Mononuclear cell (primary cell): ENCODE data around the gene GPR152. TPM values are rescaled to one million over a fixed set of nuclear protein-coding genes. Genes with fewer than 3 reads are reported as not detected.

Source experiments
- H3K27me3 ChIP-seq: 2 replicates; pipeline ENCODE4 v1.6.0; 2011; ENCODE audit warnings: low read length, control low read depth; ENCODE audit not compliant: insufficient read depth
- H3K4me1 ChIP-seq: 2 replicates; pipeline ENCODE4 v1.5.1; 2011; ENCODE audit warnings: mild to moderate bottlenecking, low read length, control low read depth; ENCODE audit not compliant: insufficient read depth
- H3K4me3 ChIP-seq: 2 replicates; pipeline ENCODE4 v1.5.1; 2011; ENCODE audit warnings: mild to moderate bottlenecking, low read length, moderate library complexity
- H3K9me3 ChIP-seq: 2 replicates; pipeline ENCODE4 v1.5.1; 2011; ENCODE audit warnings: low read depth, mild to moderate bottlenecking, control low read depth, low read length
- total RNA-seq: library from RNA; depleted of rRNA; stranded (reverse); fragments of >200 nt; gene quantifications from one replicate; pipeline ENCODE4 v1.2.3, GENCODE V29; 2012

The GPR152 gene
- total RNA-seq, 1 donor: not detected

DNA sequence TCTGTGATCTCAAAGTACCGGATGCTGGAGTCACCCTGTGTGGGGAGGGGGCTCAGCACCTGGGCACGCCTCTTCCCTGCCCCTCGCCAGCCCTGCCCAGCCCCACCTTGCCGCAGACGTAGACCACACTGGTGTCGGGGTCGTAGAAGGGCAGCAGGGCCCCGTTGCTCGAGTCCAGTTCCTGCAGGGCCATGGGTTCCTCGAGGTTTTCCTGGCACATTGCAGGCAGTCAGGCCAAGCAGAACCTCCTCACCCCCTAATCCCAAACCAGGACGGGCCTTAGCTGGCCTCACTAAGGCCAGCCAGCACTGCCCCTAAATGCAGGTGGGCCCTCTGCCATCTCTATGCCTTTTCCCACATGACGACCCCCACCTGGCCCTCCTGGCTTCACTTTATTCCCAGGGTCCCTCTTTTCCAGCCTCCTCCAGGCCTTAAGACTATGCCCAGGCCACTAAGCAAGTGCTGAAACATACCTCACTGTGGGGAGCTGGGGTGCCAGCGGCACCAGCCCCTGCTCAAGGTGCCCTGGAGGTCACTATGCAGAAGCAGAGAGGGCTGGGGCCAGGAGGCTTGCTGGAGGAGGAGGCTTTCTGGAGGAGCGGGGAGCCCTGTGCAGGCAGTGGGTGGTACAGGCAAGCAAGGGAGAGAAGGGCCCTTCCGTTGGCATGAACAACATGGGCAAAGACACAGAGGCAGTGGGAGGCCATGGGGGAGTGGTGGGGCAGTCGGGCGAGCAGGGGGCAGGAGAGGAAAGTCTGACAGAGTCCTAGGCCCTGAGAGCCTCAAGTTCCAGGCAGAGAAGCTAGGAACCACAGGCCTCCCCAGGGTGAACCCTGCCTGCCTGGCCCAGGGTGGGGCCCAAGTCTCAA, 12.1 kb downstream of the GPR152 start:
- peaks cover 79% of the 10 kb centered on the region for H3K4me1 ChIP-seq
- no peaks in the 10 kb centered on the region for H3K27me3 ChIP-seq
- H3K4me3 ChIP-seq: no peak overlapping the region
- no peaks in the 10 kb centered on the region for H3K9me3 ChIP-seq

DNA sequence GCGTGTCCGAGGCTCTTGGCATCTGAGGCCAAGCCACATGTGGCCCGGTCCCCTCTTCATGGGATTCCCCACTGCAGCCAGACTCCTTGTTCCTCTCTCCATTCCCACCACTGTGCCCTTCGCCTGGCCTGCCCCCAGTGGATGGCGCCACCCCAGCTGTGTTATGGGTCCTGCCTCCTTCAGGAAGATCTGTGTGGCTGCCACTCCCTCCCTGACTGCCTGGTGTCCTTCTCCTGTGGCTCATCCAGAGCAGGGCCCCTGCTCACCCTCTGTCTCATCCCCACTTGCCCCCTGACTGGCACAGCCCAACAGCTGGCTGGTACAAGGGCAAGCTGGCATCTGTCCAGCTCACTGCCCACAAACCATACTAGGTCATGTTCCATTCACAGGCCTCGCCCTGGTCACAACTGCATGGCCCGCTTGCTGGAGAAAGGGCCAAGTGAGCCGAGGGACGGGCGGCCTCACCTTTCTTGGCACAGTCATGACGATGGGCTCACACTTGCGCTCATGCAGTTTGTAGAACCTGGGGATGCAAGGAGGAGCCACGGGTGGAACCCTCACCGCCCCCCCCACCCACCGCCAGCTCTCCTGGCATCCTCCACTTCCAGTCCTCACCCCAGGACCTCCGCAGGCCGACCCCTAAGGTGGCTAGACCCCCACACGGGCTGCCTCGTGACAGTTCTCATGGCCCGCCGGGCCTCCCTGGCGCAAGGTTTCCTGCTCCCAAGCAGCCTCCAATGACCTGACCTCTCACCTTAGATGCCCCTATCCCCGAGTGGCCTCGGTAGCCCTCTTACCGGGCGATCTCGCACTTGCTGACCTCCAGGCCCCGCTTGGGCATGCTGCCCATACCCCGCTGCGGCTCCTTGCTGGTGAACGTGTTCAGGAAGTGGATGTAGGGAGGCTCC, 13.0 kb downstream of the GPR152 start:
- Histone ChIP-seq H3K27me3 (no peaks in the 10 kb centered on the region), H3K4me1 (peaks cover 79% of the 10 kb centered on the region), H3K4me3 (no peak overlapping the region), H3K9me3 (no peaks in the 10 kb centered on the region)

DNA sequence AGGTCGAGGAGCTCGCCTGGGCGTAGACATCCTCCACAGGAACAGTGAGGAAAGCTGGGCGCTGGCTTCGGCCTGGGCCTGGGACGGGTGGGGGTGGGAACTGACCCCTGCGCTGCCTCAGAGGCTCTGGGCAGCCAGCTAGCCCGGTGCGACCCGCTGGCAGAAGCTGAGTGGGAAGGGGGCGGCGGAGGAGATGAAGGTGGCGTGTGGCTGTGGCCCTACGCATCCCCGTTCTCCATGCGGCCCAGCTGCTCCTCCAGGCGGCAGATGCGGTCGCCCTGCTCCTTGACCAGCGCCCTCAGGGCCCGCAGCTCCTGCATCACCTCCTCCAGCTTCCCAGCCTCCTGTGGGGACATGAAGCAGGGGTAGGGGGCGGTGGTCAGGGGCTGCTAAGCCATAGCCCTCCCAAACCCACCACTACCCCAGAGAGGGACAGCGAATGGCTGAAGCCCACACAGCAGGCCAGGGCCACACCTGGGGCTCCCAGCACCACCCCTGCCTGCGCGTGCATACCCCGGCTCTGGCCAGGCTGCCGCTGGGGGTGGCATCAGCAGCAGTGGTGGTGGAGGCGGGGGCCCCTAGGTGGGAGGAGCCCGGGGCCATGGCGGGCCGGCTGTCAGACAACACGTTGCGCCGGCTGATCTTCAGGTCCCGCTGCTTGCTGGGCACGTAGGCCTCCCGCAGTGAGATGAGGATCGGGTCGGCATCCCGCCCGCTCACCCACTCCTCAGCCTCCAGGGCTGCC, 14.2 kb downstream of the GPR152 start:
- no peaks in the 10 kb centered on the region for H3K27me3 ChIP-seq
- no peaks in the 10 kb centered on the region for H3K9me3 ChIP-seq
- H3K4me3 ChIP-seq: peak overlapping the region; percentile 74
- H3K4me1 ChIP-seq: peaks cover 81% of the 10 kb centered on the region

DNA sequence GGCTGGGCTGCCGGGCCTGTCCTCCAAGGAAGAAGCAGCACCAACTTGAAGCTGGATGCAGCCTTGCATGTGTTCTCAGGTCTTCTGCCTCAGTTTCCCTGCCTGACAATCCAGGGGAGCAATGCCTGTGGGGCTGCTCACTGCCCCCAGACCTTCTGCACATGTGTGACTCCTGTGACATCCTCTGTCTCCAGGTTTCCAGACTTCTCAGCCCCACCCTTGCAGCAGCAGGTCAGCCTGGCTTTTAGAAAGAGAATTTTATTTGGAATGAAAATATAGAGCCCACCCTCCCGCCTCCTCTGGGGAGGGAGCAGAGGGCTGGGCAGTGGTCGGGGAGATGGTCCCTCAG, 14.7 kb downstream of the GPR152 start:
- Histone ChIP-seq H3K4me3 (peak overlapping the region; percentile 74), H3K27me3 (no peaks in the 10 kb centered on the region), H3K9me3 (no peaks in the 10 kb centered on the region)

DNA sequence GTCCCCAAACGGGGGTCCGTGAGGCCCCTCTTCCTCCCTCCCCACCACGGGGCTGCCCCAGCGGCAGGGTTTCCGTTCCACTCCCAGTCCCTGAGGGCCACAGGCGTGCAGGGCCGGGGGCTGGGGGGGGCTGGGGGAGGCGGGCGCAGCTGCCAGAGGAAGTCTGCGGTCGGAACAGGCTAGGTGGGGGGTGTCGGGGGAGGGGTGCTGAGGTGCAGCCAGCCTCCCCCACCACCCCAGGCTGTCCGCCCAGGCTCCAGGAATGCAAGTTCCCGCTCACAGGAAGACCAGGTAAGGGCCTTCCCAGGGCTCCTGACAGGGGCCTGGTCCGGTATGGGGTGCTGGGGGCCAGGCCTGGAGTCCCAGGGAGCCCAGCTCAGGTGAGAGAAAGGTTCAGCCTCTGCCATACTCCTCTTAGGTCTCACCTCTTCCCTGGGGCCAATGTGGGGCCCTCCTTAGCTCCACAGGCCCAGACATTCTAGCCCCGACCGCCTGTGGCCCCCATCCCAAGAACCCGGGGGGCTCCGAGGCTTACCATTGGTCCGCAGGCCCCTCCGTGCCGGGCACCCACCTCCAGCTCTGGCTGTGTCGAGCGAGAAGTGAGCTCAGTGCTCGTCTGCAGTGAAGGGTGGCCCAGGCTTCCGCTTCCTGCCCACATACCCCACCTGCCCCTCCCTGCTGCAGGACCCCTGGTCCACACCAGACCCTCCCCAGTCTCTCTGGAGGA, 15.3 kb downstream of the GPR152 start, which contains the start of gene PTPRCAP:
PTPRCAP (minus strand) TSS at position 601 of the 727 bp plus-strand sequence; CDS start at position 538, 63 bp downstream.
- H3K4me3 ChIP-seq: peak within 1 kb of the TSS; percentile 74
- peaks cover 80% of the 10 kb centered on the region for H3K4me1 ChIP-seq
- no peaks in the 10 kb centered on the region for H3K27me3 ChIP-seq
- no peaks in the 10 kb centered on the region for H3K9me3 ChIP-seq

More for the DNA sequence above, 14.7 kb downstream of the GPR152 start:
- H3K4me1 ChIP-seq: peaks cover 84% of the 10 kb centered on the region

DNA sequence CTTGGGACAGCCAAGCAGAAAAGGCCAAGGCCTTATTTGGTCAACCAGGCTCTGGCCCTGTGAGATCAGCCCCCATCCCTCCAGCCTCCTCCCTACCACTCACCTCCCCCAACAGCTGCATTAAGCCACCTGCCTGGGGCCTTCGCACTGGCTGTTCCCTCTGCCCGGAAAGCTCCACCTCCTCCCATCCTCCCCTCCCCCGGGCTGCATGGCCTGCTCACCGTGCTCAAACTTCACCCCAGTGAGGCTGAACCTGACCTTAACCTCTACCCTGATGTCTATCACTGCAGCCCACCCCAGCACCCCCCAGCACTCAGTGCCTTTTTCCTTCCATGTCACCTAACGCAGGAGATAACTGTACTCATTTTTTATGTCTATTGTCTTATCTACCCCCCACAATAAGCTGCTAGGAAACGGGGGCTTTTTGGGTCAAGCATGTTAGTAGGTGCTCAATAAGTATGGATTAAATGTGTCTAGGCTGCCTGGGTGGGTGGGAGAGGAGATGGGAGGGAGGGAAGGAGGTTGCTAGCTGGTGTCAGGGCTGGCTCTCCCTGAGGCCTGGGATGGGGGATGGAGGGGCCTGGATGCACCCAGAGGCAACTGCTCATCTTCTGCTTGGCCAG, 16.0 kb downstream of the GPR152 start:
- H3K4me3 ChIP-seq: peak overlapping the region; percentile 74
- H3K9me3 ChIP-seq: no peaks in the 10 kb centered on the region
- H3K27me3 ChIP-seq: no peaks in the 10 kb centered on the region
- H3K4me1 ChIP-seq: peaks cover 79% of the 10 kb centered on the region

DNA sequence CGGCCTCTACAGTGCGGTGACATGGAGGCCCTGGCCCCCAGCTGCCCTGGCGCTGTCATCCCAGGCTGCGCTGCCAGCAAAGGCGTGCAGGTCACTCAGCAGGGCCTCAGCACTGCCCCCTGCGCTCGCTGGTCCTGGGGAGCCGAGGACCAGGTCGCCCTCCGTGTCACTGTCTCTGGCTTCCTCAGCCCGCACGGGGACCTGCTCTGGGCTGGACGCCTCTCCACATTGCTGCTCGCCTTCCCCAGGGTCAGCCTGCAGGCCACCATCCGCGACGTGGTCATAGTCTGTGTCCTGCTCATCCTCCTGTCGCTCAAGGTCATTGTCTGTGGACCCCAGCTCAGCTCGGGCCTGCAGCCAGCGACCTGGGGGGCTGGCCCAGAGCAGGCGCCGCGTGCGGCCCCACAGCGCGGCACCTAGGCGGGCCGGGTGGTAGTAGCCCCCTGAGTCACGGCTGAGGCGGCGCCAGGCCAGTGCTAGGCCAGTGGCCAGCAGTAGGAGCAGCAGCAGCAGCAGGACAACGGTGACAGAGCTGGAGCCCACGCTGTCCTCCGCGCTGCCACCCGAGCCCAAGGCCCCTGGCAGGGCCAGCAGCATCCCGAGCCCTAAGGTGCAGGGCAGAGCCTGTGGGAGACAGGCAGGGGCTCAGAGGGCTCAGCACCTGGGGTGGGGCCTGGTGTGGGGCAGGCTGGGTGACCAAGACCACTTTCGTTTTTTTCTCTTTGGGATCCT, 16.6 kb downstream of the GPR152 start:
- H3K4me1 ChIP-seq: peaks cover 74% of the 10 kb centered on the region
- H3K4me3 ChIP-seq: peak overlapping the region; percentile 74
- no peaks in the 10 kb centered on the region for H3K9me3 ChIP-seq
- H3K27me3 ChIP-seq: no peaks in the 10 kb centered on the region

DNA sequence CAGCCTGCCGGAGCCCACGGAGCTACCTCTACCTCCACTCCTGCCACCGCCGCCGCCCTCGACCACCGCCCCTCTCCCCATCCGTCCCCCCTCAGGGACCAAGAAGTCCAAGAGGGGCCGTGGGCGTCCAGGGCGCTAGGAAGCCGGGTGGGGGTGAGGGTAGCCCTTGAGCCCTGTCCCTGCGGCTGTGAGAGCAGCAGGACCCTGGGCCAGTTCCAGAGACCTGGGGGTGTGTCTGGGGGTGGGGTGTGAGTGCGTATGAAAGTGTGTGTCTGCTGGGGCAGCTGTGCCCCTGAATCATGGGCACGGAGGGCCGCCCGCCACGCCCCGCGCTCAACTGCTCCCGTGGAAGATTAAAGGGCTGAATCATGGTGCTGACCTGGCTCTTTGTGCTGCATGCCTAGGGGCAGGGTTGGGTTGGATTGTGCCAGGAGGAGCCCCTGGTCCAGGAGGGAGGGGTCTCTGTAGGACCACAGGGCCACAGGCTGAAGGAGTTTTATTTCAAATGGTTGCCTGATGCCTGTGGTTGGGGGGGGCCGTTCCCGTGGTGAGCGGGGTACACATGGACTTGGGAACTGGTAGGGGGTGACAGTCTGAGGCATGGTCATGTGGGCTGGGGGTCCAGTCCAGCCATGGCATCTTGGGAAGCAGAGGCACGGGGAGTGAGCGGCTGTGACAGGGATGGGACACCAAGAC, 17.4 kb downstream of the GPR152 start:
- Histone ChIP-seq H3K9me3 (no peaks in the 10 kb centered on the region), H3K4me3 (no peak overlapping the region), H3K4me1 (peaks cover 67% of the 10 kb centered on the region), H3K27me3 (no peaks in the 10 kb centered on the region)

DNA sequence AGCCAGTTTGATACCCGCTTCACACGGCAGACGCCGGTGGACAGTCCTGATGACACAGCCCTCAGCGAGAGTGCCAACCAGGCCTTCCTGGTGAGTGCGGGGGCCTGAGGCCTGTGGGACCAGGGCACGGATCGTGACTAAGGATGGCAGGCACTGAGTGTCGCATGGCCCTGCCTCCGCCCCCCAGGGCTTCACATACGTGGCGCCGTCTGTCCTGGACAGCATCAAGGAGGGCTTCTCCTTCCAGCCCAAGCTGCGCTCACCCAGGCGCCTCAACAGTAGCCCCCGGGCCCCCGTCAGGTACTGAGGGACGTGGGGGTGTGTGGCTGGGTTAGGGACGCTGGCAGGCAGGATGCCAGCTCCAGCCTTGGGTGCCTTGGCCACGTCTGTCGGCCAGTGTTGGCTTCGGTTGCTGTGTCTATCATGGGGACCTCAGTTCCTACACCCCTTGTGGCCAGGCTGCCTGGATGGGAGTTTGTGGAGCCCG, 18.1 kb downstream of the GPR152 start:
- H3K9me3 ChIP-seq: no peaks in the 10 kb centered on the region
- H3K27me3 ChIP-seq: no peaks in the 10 kb centered on the region
- H3K4me1 ChIP-seq: peaks cover 65% of the 10 kb centered on the region
- H3K4me3 ChIP-seq: no peak overlapping the region

DNA sequence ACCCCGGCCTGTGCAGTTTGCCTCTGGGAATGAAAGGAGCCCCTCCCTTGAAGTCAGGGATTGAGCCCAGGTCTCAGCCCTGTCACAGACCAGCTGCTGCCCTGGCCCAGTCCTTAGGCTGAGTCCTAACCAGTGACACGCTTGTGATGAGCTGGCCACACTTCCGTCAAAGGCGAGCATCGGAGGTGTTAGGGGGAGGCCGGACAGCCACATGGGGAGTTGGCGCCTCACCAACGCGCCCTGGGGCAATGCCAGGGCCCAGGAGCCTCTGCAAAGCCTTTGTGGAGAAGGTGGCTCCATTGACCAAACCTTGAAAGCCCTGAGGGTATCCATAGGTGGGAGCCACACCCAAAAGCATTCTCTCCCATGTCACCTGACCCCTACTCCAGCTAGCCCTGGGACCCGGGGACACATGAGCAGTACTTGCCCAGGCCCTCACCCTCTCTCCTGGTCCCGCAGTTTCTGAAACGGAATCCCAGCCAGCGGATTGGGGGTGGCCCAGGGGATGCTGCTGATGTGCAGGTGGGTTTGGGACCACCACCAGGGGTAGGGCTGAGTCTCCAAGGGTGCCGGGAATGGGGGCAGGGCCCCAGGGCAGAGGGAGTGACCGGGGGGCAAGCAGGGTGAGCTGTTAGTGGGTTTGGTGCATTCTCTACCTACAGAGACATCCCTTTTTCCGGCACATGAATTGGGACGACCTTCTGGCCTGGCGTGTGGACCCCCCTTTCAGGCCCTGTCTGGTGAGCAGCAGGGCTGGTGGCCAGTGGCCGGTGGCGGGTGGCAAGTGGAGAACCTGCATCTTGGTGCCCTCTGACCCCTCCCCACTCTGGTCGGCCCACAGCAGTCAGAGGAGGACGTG, 18.8 kb downstream of the GPR152 start:
- peaks cover 65% of the 10 kb centered on the region for H3K4me1 ChIP-seq
- H3K9me3 ChIP-seq: no peaks in the 10 kb centered on the region
- H3K4me3 ChIP-seq: no peak overlapping the region
- no peaks in the 10 kb centered on the region for H3K27me3 ChIP-seq

DNA sequence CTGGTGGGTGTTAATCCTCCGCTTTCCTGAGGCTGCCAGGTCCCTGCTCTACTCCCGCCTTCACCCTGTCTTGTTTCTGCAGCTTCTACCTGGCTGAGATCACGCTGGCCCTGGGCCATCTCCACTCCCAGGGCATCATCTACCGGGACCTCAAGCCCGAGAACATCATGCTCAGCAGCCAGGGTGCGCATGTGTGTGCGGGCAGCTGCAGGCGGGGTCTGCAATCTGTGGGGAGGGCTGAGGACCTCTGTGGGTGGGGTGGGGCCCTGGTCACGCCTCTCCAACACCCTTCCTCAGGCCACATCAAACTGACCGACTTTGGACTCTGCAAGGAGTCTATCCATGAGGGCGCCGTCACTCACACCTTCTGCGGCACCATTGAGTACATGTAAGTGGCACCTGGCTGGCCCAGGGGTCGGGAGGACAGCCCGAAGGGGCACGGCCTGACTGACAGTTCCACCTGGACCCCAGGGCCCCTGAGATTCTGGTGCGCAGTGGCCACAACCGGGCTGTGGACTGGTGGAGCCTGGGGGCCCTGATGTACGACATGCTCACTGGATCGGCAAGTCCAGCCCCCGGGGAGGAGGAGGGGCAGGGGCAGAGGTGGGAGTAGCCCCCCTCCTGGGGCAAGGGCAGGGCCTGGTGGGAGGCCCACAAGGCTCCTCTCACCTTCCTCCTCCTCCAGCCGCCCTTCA, 19.7 kb downstream of the GPR152 start:
- Histone ChIP-seq H3K9me3 (no peaks in the 10 kb centered on the region), H3K4me1 (peaks cover 61% of the 10 kb centered on the region)

More for the DNA sequence above, 19.7 kb downstream of the GPR152 start:
- Histone ChIP-seq H3K4me3 (no peak overlapping the region), H3K27me3 (no peaks in the 10 kb centered on the region)
